ENCODE data around the gene SLC44A1. TPM values are rescaled to one million over a fixed set of nuclear protein-coding genes. Genes with fewer than 3 reads are reported as not detected.

The SLC44A1 gene
- total and polyA plus RNA-seq, 8 donors = 58.0 to 79.8 (median 73.9) TPM

DNA sequence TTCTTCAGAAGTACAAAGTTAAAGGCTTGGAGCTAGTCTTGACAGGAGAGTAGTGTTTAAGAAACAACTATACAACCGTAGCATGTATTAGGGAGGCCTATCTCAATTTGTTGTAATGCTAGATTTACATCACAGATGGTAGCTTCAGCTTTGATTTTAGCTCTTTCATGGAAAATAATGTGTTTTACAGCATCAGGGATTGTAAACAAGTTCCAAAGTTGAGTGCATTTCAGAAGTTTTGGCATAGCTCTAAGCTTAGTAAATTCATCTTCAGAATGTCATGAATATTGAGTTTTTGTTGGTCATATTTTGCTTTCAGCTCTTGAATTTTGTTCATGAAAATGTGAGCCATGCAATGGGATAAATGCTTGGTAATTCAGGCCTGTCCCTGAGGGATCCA, 30.7 kb downstream of the SLC44A1 start:
- DNase-seq (no peak), ATAC-seq (no peak)
- no peaks in the 10 kb centered on the region for H3K27me3 ChIP-seq
- no peak overlapping the region for H3K27ac ChIP-seq
- TF ChIP-seq, protein P1, sequence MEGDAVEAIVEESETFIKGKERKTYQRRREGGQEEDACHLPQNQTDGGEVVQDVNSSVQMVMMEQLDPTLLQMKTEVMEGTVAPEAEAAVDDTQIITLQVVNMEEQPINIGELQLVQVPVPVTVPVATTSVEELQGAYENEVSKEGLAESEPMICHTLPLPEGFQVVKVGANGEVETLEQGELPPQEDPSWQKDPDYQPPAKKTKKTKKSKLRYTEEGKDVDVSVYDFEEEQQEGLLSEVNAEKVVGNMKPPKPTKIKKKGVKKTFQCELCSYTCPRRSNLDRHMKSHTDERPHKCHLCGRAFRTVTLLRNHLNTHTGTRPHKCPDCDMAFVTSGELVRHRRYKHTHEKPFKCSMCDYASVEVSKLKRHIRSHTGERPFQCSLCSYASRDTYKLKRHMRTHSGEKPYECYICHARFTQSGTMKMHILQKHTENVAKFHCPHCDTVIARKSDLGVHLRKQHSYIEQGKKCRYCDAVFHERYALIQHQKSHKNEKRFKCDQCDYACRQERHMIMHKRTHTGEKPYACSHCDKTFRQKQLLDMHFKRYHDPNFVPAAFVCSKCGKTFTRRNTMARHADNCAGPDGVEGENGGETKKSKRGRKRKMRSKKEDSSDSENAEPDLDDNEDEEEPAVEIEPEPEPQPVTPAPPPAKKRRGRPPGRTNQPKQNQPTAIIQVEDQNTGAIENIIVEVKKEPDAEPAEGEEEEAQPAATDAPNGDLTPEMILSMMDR (IDR thresholded peaks at IDR 0.05) = no peak
- no peaks in the 10 kb centered on the region for H3K36me3 ChIP-seq
- intact Hi-C loops (cut with DNase I) = no loop called here
- no peaks in the 10 kb centered on the region for H3K9me3 ChIP-seq
- H3K4me1 ChIP-seq = no peaks in the 10 kb centered on the region
- no peak overlapping the region for H3K4me3 ChIP-seq

DNA sequence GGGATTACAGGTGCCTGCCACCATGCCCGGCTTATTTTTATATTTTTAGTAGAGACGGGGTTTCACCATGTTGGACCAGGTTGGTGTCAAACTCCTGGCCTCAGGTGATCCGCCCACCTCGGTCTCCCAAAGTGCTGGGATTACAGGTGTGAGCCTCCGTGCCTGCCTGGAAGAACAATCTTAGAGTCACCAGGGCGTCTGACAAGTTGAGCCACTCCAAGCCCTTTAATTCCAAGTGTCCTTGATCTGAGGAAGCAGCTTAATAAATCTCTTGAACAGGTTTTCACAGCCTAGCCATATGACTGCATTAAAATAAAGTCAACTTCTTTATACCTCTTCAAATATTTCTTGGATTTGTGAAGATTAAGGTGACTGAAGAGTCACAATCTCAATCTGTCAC, 31.5 kb downstream of the SLC44A1 start:
- H3K27ac ChIP-seq = no peak overlapping the region
- intact Hi-C loops (cut with DNase I) = no loop called here
- no peaks in the 10 kb centered on the region for H3K4me1 ChIP-seq
- peak in 1 of 4 donors; percentile 36 for DNase-seq
- H3K9me3 ChIP-seq = no peaks in the 10 kb centered on the region
- TF ChIP-seq, protein P1 (IDR thresholded peaks at IDR 0.05) = no peak
- no peak overlapping the region for H3K4me3 ChIP-seq
- H3K36me3 ChIP-seq = no peaks in the 10 kb centered on the region
- no peaks in the 10 kb centered on the region for H3K27me3 ChIP-seq
- ATAC-seq = peak; percentile 87

DNA sequence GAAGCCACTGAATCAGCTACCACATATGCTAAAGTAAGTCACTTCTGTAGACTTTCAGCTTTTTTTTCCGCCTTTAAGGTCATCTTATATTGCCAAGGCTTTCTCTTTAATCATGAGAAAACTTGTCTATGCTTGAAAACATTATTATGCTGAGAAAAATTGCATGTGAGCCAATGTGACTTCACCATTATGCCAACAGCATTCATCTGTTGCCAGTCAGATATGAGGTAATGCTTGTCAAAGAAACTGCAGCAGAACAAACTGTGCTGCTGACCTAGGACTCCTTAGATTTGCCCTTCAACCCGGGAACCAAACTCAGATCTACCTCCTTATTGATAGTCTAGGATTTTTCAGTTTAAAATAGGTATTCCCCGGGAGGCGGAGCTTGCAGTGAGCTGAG, 34.3 kb downstream of the SLC44A1 start:
- no peak for DNase-seq

DNA sequence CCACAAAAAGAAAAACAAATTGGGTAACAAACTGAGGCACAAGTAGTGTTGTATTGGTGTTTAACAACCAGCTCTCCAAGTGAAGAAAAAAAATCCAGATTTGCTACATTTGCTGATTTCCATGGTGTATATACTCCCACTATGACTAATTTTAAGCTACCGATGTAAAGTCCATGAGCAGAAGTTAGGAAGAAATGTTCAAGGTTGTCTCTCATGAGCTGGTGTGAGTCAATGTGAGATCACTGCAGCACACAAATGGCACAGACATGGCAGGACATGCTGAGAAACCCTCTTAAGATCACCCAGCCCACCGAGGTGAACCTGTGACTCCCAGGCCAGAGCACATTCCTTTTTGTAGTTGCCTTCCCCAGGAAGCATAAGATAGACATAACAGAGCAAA, 36.2 kb downstream of the SLC44A1 start:
- H3K4me1 ChIP-seq = no peaks in the 10 kb centered on the region
- no peaks in the 10 kb centered on the region for H3K36me3 ChIP-seq
- no peak for ATAC-seq
- intact Hi-C loops (cut with DNase I) = no loop called here
- no peaks in the 10 kb centered on the region for H3K27me3 ChIP-seq
- DNase-seq = no peak
- H3K9me3 ChIP-seq = no peaks in the 10 kb centered on the region
- TF ChIP-seq, protein P1 (IDR thresholded peaks at IDR 0.05) = no peak
- no peak overlapping the region for H3K27ac ChIP-seq
- H3K4me3 ChIP-seq = no peak overlapping the region

More for the DNA sequence above, 34.3 kb downstream of the SLC44A1 start:
- Histone ChIP-seq H3K27ac (no peak overlapping the region), H3K4me1 (no peaks in the 10 kb centered on the region), H3K27me3 (no peaks in the 10 kb centered on the region), H3K9me3 (no peaks in the 10 kb centered on the region), H3K36me3 (no peaks in the 10 kb centered on the region), H3K4me3 (no peak overlapping the region)
- ATAC-seq = no peak
- TF ChIP-seq, protein P1 (IDR thresholded peaks at IDR 0.05) = no peak
- intact Hi-C loops (cut with DNase I) = no loop called here

DNA sequence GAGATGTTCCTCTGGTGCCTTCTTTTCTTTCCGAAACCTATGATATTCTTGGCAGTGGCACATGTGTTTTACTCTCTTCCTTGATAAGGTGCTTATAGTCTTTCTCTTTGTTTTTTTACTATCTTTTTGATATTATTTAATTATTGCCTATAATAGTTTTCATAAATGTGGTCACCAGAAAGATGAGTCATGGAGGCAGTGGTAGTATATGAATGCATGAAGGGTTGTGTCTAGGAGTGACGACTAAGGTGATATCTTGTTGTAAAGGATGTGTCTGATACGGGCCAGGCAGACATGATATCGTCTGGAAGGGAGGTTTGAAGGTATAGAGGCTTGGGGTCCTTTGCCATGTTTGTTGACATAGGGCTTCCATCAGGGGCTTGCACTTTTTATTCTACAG, 36.8 kb downstream of the SLC44A1 start:
- TF ChIP-seq, protein P1 (IDR thresholded peaks at IDR 0.05) = no peak
- Histone ChIP-seq H3K4me1 (no peaks in the 10 kb centered on the region), H3K4me3 (no peak overlapping the region), H3K27me3 (no peaks in the 10 kb centered on the region), H3K36me3 (no peaks in the 10 kb centered on the region), H3K27ac (no peak overlapping the region), H3K9me3 (no peaks in the 10 kb centered on the region)
- ATAC-seq (no peak), DNase-seq (no peak)
- intact Hi-C loops (cut with DNase I) = no loop called here

All from left lung (tissue), 10 donors.